Neural cell (in vitro differentiated cells): Measurements from ENCODE around the gene SLC10A7.

Experiments used
- MXI1 ChIP-seq: fragments of 450-650 bp; conservative IDR thresholded peaks from 2 replicates; pipeline ENCODE4 v1.6.1; 2014; ENCODE audit warnings: antibody characterized with exemption, mild to moderate bottlenecking; ENCODE audit not compliant: poor library complexity, severe bottlenecking
- POLR2AphosphoS5 ChIP-seq: IDR thresholded peaks from 2 replicates; pipeline ENCODE4 v1.6.1; 2012
- SMC3 ChIP-seq: fragments of 450-650 bp; conservative IDR thresholded peaks from 2 replicates; pipeline ENCODE4 v1.6.1; 2014; ENCODE audit warnings: antibody characterized with exemption, mild to moderate bottlenecking, moderate library complexity; ENCODE audit not compliant: poor library complexity
- TF ChIP-seq, protein P1 (sequence below): fragments of 450-650 bp; IDR thresholded peaks from 2 replicates; pipeline ENCODE4 v1.5.1; 2014; ENCODE audit warnings: antibody characterized with exemption, mild to moderate bottlenecking, moderate library complexity; ENCODE audit not compliant: poor library complexity, severe bottlenecking

- TF ChIP-seq POLR2AphosphoS5 (no peak), SMC3 (no peak), MXI1 (no peak)
- TF ChIP-seq, protein P1, sequence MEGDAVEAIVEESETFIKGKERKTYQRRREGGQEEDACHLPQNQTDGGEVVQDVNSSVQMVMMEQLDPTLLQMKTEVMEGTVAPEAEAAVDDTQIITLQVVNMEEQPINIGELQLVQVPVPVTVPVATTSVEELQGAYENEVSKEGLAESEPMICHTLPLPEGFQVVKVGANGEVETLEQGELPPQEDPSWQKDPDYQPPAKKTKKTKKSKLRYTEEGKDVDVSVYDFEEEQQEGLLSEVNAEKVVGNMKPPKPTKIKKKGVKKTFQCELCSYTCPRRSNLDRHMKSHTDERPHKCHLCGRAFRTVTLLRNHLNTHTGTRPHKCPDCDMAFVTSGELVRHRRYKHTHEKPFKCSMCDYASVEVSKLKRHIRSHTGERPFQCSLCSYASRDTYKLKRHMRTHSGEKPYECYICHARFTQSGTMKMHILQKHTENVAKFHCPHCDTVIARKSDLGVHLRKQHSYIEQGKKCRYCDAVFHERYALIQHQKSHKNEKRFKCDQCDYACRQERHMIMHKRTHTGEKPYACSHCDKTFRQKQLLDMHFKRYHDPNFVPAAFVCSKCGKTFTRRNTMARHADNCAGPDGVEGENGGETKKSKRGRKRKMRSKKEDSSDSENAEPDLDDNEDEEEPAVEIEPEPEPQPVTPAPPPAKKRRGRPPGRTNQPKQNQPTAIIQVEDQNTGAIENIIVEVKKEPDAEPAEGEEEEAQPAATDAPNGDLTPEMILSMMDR, result no peak
Measured at GRCh38 chr4:146282657-146283056, 239.1 kb downstream of the SLC10A7 start.
